Neural progenitor cell (in vitro differentiated cells): Measurements from ENCODE around the gene FAM174C.

Source experiments
- CTCF ChIP-seq: fragments of 200-600 bp; sonication (generic); IDR thresholded peaks from 2 replicates; pipeline ENCODE4 v1.5.1; 2017; ENCODE audit warnings: antibody characterized with exemption, mild to moderate bottlenecking
- EZH2 ChIP-seq: fragments of 200-600 bp; sonication (generic); IDR thresholded peaks from 2 replicates; pipeline ENCODE4 v1.6.1; 2017; ENCODE audit warnings: antibody characterized with exemption, mild to moderate bottlenecking, moderate library complexity
- EZH2phosphoT487 ChIP-seq: fragments of 200-600 bp; sonication (generic); IDR thresholded peaks from 2 replicates; pipeline ENCODE4 v1.6.1; 2017; ENCODE audit warnings: antibody characterized with exemption

DNA sequence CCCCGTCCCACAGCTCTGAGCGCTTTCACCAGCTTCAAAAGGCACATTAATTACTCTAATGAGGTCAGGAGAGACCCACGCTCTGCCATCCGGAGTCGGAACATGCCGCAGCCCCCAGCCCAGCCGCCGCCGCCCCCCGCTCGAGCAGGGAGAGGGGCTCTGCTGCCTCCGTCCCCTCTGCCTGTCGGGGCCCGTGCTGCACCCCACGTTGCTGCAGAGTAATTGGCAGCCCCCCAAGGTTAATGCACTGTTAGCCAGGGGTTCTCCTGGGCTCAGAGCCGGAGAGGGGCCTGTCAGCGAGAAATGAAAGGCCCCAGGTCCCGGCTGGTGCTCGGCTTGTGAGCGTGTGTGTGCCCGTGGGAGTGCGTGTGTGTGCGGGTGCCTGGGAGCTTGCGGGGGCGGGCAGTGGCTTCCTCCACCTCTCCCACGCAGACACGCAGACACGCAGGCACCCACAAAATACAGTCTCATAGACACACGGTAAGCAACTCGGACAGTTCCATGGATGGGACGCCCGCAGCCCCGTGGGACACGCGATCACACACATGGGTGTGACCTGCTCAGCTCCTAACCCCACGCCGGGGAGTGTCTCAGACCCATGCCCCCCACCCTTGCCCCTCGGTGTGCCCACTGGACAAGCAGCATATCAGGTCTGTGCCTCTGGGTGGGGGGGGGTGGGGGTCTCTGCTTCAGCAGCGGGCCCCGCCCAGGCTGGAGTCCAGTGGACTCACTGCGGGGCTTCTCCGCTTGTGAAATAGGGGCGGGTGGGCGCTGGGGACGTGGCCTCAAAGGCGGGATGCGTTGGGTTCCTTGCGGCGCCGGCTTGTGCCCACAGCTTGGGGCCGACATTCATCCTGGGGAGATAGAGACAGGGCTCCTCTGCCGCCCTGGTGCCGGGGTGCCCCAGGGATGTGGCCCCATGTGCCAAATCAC, 5.6 kb downstream of the FAM174C start:
- TF ChIP-seq CTCF = no peak
- TF ChIP-seq EZH2 = no peak
- no peak for TF ChIP-seq EZH2phosphoT487
